GM12878 (cell line): ENCODE data around the gene OR10A3. TPM values are rescaled to one million over a fixed set of nuclear protein-coding genes. Genes with fewer than 3 reads are reported as not detected.

Experiments used
- ATAC-seq: fragments of 200-7000 bp; cut with Tn5 transposase; 3 replicates; pipeline ENCODE4 v1.9.1; 2020; ENCODE audit warnings: mild to moderate bottlenecking, moderate library complexity
- BruUV-seq: library from RNA; stranded (reverse); fragments of 400-500 nt; replicated peaks from 2 replicates; lab custom pipeline; 2021; lab: Mats Ljungman, UMichigan
- CTCF ChIA-PET: fragments of 300-600 bp; sonication (Branson Sonifier 250); formaldehyde crosslinking; extraction: SDS; loops from one replicate; lab custom pipeline; 2021; ENCODE audit warnings: inconsistent platforms; lab: Yijun Ruan, JAX
- POLR2A ChIA-PET: fragments of 350-600 bp; formaldehyde crosslinking; extraction: SDS; loops from one replicate; lab custom pipeline; 2021; ENCODE audit warnings: inconsistent platforms; lab: Charles Lee
- RAD21 ChIA-PET: fragments of 300-600 bp; sonication (Branson Sonifier 250); formaldehyde crosslinking; loops from one replicate; lab custom pipeline; 2023; ENCODE audit warnings: antibody characterized with exemption; ENCODE audit not compliant: unreplicated experiment; lab: Charles Lee
- SMC1A ChIA-PET: fragments of 300-600 bp; sonication (Branson Sonifier 250); formaldehyde crosslinking; loops from one replicate; lab custom pipeline; 2023; ENCODE audit not compliant: unreplicated experiment, uncharacterized antibody; lab: Charles Lee
- DNase-seq: peaks from one replicate; pipeline ENCODE4 v3.0.0-alpha.2; 2011; ENCODE audit warnings: low read depth, low spot score
- FAIRE-seq: peaks from 3 replicates; lab custom pipeline; 2011; peaks lifted over from hg19 to GRCh38; lab: Jason Lieb, UNC
- H2AFZ ChIP-seq: 2 replicates; pipeline ENCODE4 v1.6.0; 2011; ENCODE audit warnings: low read depth, low read length, control low read depth; ENCODE audit not compliant: control insufficient read depth
- H3K27ac ChIP-seq: 2 replicates; pipeline ENCODE4 v1.5.1; 2011; ENCODE audit warnings: control low read depth; ENCODE audit not compliant: control insufficient read depth, insufficient read depth
- H3K27me3 ChIP-seq, 2 experiments: replicated peaks in 1 of 2; 2 replicates each; pipeline versions ENCODE4 v1.6.0 to v1.6.1; 2011; ENCODE audit warnings: low read length in 1 of 2; ENCODE audit not compliant: control insufficient read depth in 2 of 2, insufficient read depth in 2 of 2
- H3K36me3 ChIP-seq, 2 experiments: 2 replicates each; pipeline ENCODE4 v1.5.1; 2011; ENCODE audit warnings: low read length in 1 of 2; ENCODE audit not compliant: control insufficient read depth in 2 of 2, insufficient read depth in 2 of 2
- H3K4me1 ChIP-seq: 2 replicates; pipeline ENCODE4 v1.6.1; 2011; ENCODE audit warnings: mild to moderate bottlenecking, low read length, moderate library complexity, mixed read lengths; ENCODE audit not compliant: control insufficient read depth, insufficient read depth
- H3K4me2 ChIP-seq: 2 replicates; pipeline ENCODE4 v1.6.0; 2011; ENCODE audit warnings: control low read depth; ENCODE audit not compliant: control insufficient read depth, insufficient read depth
- H3K4me3 ChIP-seq: fragments of 200-600 bp; sonication (generic); 2 replicates; pipeline ENCODE4 v1.5.1; 2016
- H3K79me2 ChIP-seq: 2 replicates; pipeline ENCODE4 v1.6.0; 2011; ENCODE audit warnings: low read length; ENCODE audit not compliant: control insufficient read depth, insufficient read depth
- H3K9ac ChIP-seq: 2 replicates; pipeline ENCODE4 v1.8.0; 2011; ENCODE audit warnings: low read length, control low read depth, mixed read lengths; ENCODE audit not compliant: control insufficient read depth, insufficient read depth
- H3K9me3 ChIP-seq: replicated peaks from 3 replicates; pipeline ENCODE4 v1.5.1; 2011; ENCODE audit warnings: mild to moderate bottlenecking, low read length; ENCODE audit not compliant: control insufficient read depth, insufficient read depth
- H4K20me1 ChIP-seq: 2 replicates; pipeline ENCODE4 v1.6.0; 2011; ENCODE audit not compliant: control insufficient read depth, insufficient read depth
- DPF2 ChIP-seq: fragments of 450-650 bp; IDR thresholded peaks from 2 replicates; pipeline ENCODE4 v1.6.1; 2017; ENCODE audit warnings: mild to moderate bottlenecking
- SMAD1 ChIP-seq: fragments of 450-650 bp; IDR thresholded peaks from 2 replicates; pipeline ENCODE4 v1.6.1; 2018; ENCODE audit warnings: mild to moderate bottlenecking, low read depth; ENCODE audit not compliant: partially characterized antibody
- WGBS: methylation state at CpG from one replicate; pipeline ENCODE4 v1.1.6; 2016; ENCODE audit warnings: low lambda C conversion rate; ENCODE audit not compliant: insufficient replicate concordance, insufficient coverage; ENCODE audit errors: missing lambda C conversion rate; 5-methylcytosine and 5-hydroxymethylcytosine counted together
- in situ Hi-C: fragments of 300-500 bp; cut with MboI; formaldehyde crosslinking; loops from 9 replicates; pipeline ENCODE4 v1.14.3; 2018; ENCODE audit warnings: mixed read lengths
- intact Hi-C: fragments of 100-400 bp; cut with micrococcal nuclease; formaldehyde crosslinking; loops from one replicate; pipeline ENCODE4 v1.14.2; 2022; ENCODE audit not compliant: unreplicated experiment
- polyA plus RNA-seq, 11 experiments: library from polyadenylated mRNA; depleted of rRNA in 4 of 11; unstranded in 6 of 11; stranded (reverse) in 5 of 11; fragments of >200 nt; fragmentation: Nextera tagmentation in 4 of 11; fragmentation: Illumina TruSeq in 1 of 11; extraction: Ambion mirVana in 4 of 11; extraction: Trizol in 1 of 11; gene quantifications; 1 replicate in 1 of 11; 2 replicates in 10 of 11; pipeline versions ENCODE4 v1.2.1 to v1.2.3, GENCODE V29; 2011 to 2016; ENCODE audit warnings: inconsistent platforms in 2 of 11, missing spikeins in 2 of 11, low read depth in 1 of 11
- total RNA-seq, 4 experiments: library from RNA; depleted of rRNA in 3 of 4; stranded (reverse); fragments of >200 nt in 3 of 4; fragmentation: Illumina TruSeq in 1 of 4; extraction: Trizol in 1 of 4; gene quantifications; 2 replicates each; pipeline versions ENCODE4 v1.2.1 to v1.2.3, GENCODE V29; 2013 to 2021

OR10A3 gene
- total and polyA plus RNA-seq, 10 of the 15 experiments (the other 5 are each of a cell fraction or from before 2014, with no cell fraction given) = 0.04 TPM; not detected in 9

- Histone ChIP-seq H3K36me3 (no peaks in the 10 kb centered on the region), H2AFZ (no peak overlapping the region), H3K27ac (no peak overlapping the region), H3K9ac (no peak overlapping the region), H3K79me2 (no peaks in the 10 kb centered on the region), H3K4me1 (no peaks in the 10 kb centered on the region), H3K4me3 (no peak overlapping the region), H3K4me2 (no peak overlapping the region), H3K9me3 (no peaks in the 10 kb centered on the region), H3K27me3 (peaks cover 0 to 2% of the 10 kb centered on the region in 2 experiments; a peak in 1 of 4 replicates), H4K20me1 (no peaks in the 10 kb centered on the region)
- DNase-seq = no peak
- ATAC-seq = no peak
- ChIA-PET RAD21 (interaction anchor here (0.9 to 1.4 kb wide), 2 partner anchors 81 to 82 kb away, joined by 3 to 4 read pairs; partner anchors contain the start of gene EIF3F), SMC1A (no interaction called here), POLR2A (no interaction called here), CTCF (interaction anchor here (1.0 to 1.6 kb wide), 3 partner anchors 12 to 194 kb away, joined by 3 to 6 read pairs (median 5); partner anchors contain the start of gene EIF3F)
- intact Hi-C loops (no loop called here), in situ Hi-C loops (no loop called here)
- 11% methylated on average over 3 of the region's 3 CpGs for WGBS
- BruUV-seq = no TSS peak
- FAIRE-seq = no peak
- no peak for TF ChIP-seq SMAD1
Measured at GRCh38 chr11:7904917-7905316, 36.6 kb downstream of the OR10A3 start.

GRCh38 chr11:7903940-7904339 lies 37.6 kb downstream of the OR10A3 start:
- H4K20me1 ChIP-seq = no peaks in the 10 kb centered on the region
- no peak overlapping the region for H3K4me3 ChIP-seq
- H3K27me3 ChIP-seq = peaks cover 0 to 2% of the 10 kb centered on the region in 2 experiments; a peak in 1 of 4 replicates
- H2AFZ ChIP-seq = no peak overlapping the region
- no peak overlapping the region for H3K27ac ChIP-seq
- no peaks in the 10 kb centered on the region for H3K9me3 ChIP-seq
- no peak overlapping the region for H3K9ac ChIP-seq
- FAIRE-seq (no peak), DNase-seq (no peak), ATAC-seq (no peak)
- no peaks in the 10 kb centered on the region for H3K79me2 ChIP-seq
- in situ Hi-C loops (no loop called here), intact Hi-C loops (no loop called here)
- ChIA-PET CTCF (interaction anchor here (1.5 to 3.8 kb wide), 2 partner anchors 11 to 83 kb away, joined by 5 to 14 read pairs; partner anchors contain the start of gene EIF3F), SMC1A (interaction anchor here (5.2 kb wide), 1 partner anchor 83 kb away, joined by 17 read pairs; the partner anchor contains the start of gene EIF3F), RAD21 (interaction anchor here (0.9 kb wide), 1 partner anchor 83 kb away, joined by 3 read pairs; the partner anchor contains the start of gene EIF3F), POLR2A (no interaction called here)
- BruUV-seq = no TSS peak
- WGBS = 0% methylated on average over 2 of the region's 2 CpGs
- no peak overlapping the region for H3K4me2 ChIP-seq
- no peaks in the 10 kb centered on the region for H3K4me1 ChIP-seq
- TF ChIP-seq DPF2 = no peak
- H3K36me3 ChIP-seq = no peaks in the 10 kb centered on the region
